Measurements from ENCODE around the gene HJURP.

- TF ChIP-seq CTCF (conservative IDR thresholded peaks at IDR 0.05; ENCODE audit: low read length) (no peak), EZH2phosphoT487 (IDR thresholded peaks at IDR 0.05; ENCODE audit: borderline replicate concordance) (no peak)
Measured at GRCh38 chr2:233802132-233802815, 52.1 kb downstream of the HJURP start.
